GM21737 (cell line): ENCODE results near the gene GNPTAB.

Experiments
- ATAC-seq: cut with Tn5 transposase; IDR thresholded peaks from one replicate; pipeline ENCODE4 v1.9.1; 2021; ENCODE audit warnings: mild to moderate bottlenecking, moderate library complexity; ENCODE audit not compliant: unreplicated experiment

GNPTAB gene

GRCh38 chr12:101697930-101698799 is 132.6 kb downstream of the GNPTAB start:
- ATAC-seq = peak; percentile 33

- ATAC-seq = peak; percentile 61
Observed at GRCh38 chr12:101697197-101697929, 133.4 kb downstream of the GNPTAB start, which contains the start of gene CHPT1. Gene CHPT1, plus strand, starts transcription at chr12:101697640. Its CDS starts 222 bp downstream, at chr12:101697862.

DNA sequence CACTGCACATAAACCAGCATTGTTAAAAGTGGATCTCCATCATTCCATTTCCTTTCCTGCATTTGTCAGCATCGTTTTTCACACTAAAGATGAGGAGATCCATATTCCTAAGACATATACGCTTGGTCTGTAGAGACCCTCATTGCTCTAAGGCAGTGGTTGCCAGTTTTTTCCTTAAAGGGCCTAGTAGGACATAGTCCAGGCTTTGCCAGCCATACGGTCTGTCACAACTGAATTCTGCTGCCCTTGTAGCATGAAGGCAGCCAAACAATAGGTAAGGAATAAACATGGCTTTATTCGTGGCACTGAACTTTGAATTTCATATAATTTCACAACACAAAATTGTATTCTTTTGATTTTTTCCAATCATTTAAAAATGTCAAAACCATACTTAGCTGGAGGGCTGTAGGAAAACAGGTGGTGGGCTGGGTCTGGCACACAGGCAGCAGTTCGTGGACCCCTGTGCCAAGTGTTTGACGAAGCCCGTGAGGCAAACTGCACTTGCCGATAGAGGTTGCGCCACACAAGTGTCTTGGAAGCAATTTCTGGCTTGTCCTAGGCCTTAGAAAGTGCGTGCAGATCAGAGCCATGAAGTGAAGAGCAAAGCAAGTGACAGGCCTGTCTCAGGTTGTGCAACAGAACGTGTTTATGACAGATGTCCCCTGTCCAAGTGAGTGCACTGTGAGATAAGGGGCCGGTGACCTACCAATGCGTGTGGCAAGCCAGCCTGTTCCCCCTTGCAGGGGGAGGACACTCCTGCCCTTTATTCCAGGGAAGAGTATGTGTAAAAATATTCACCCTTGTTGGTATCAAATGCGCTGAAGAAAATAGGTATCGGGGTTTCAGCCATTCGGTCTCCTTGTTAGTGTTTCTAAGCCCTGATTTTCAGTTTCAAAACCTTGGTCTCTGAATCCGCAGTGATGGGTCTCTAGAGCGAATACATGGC is 134.2 kb downstream of the GNPTAB start:
- no peak for ATAC-seq

GRCh38 chr12:101695706-101696105 is 135.1 kb downstream of the GNPTAB start:
- ATAC-seq = no peak
